Fibroblast of lung (primary cell): Measurements from ENCODE around the gene SULT1C3.

Experiments used
- EZH2 ChIP-seq: IDR thresholded peaks from 2 replicates; pipeline ENCODE4 v1.5.1; 2012; ENCODE audit warnings: low read length, control low read depth, mild to moderate bottlenecking; ENCODE audit errors: missing control alignments
- TF ChIP-seq, protein P1 (sequence below), 2 donors: IDR thresholded peaks in 1 of 2; conservative IDR thresholded peaks in 1 of 2; 1 replicate in 1 of 2; 2 replicates in 1 of 2; pipeline ENCODE4 v1.5.1; 2011 to 2012; ENCODE audit warnings: low read length in 2 of 2, control low read depth in 1 of 2, inconsistent platforms in 1 of 2, low read depth in 1 of 2, mild to moderate bottlenecking in 1 of 2

DNA sequence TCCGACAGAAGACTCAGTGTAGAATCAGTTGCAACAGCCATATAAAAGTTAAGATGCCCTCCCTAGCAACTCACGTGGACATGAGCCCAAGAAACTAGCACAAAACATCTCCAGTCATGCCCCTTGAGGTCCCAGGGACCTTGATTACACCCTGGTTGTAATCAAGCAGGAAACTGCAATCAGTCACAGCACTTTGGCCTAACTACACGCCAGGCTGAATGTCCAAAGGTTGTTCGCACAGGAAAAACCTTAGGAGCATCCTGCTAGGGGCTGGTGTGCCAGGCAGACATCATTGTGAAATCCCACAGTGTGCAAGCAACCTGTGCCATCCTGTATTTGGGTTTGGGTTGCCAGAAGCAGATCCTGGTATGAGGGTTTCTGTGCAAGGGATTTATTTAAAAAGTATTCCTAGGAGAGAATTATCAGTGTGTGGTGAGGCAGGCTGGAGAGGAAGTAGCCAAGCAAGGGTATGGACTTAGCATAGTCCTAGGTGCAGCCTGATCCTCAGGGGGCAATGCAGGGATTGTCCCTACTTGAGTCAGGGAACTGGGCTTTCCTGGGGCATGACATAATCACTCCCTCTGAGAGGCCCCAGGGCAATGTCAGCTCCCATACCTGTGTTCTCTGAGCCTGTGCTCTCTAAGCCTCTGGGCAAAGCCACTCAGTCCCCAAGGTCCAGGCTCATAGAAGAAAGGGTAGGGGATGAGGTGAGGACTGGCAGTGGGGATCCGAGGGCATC, 31.2 kb downstream of the SULT1C3 start:
- TF ChIP-seq EZH2, result no peak
- TF ChIP-seq, protein P1, sequence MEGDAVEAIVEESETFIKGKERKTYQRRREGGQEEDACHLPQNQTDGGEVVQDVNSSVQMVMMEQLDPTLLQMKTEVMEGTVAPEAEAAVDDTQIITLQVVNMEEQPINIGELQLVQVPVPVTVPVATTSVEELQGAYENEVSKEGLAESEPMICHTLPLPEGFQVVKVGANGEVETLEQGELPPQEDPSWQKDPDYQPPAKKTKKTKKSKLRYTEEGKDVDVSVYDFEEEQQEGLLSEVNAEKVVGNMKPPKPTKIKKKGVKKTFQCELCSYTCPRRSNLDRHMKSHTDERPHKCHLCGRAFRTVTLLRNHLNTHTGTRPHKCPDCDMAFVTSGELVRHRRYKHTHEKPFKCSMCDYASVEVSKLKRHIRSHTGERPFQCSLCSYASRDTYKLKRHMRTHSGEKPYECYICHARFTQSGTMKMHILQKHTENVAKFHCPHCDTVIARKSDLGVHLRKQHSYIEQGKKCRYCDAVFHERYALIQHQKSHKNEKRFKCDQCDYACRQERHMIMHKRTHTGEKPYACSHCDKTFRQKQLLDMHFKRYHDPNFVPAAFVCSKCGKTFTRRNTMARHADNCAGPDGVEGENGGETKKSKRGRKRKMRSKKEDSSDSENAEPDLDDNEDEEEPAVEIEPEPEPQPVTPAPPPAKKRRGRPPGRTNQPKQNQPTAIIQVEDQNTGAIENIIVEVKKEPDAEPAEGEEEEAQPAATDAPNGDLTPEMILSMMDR (conservative IDR thresholded peaks at IDR 0.05 in 1 of 2, IDR thresholded peaks at IDR 0.05 in 1 of 2; ENCODE audit: low read depth in 1 of 2, low read length in 2 of 2), result no peak
